Stomach (tissue), 9 donors: ENCODE results near the gene CTNNA3. TPM values are rescaled to one million over a fixed set of nuclear protein-coding genes. Genes with fewer than 3 reads are reported as not detected.

ENCODE experiments used
- DNase-seq, 2 donors: peaks; one replicate each; pipeline versions ENCODE4 v3.0.0 to v3.0.0-alpha.2; 2013 to 2019
- H3K27ac ChIP-seq, 5 donors: fragments of 200-600 bp in 4 of 5; sonication (generic) in 4 of 5; one replicate each; pipeline ENCODE4 v1.5.1; 2013 to 2019; ENCODE audit warnings: mild to moderate bottlenecking in 1 of 5, moderate library complexity in 1 of 5
- H3K27me3 ChIP-seq, 3 donors: fragments of 200-600 bp; sonication (generic); one replicate each; pipeline ENCODE4 v1.5.1; 2017 to 2019; ENCODE audit warnings: mixed run types in 1 of 3
- H3K36me3 ChIP-seq, 4 donors: fragments of 200-600 bp; sonication (generic); 1 replicate in 3 of 4; 2 replicates in 1 of 4; pipeline ENCODE4 v1.5.1; 2016 to 2019
- H3K4me1 ChIP-seq, 4 donors: fragments of 200-600 bp; sonication (generic); one replicate each; pipeline ENCODE4 v1.5.1; 2016 to 2019
- H3K4me3 ChIP-seq, 4 donors: fragments of 200-600 bp; sonication (generic) in 3 of 4; one replicate each; pipeline ENCODE4 v1.5.1; 2016 to 2019; ENCODE audit warnings: mild to moderate bottlenecking in 1 of 4
- H3K9me3 ChIP-seq, 4 donors: fragments of 200-600 bp; sonication (generic); one replicate each; pipeline ENCODE4 v1.5.1; 2016 to 2019
- EP300 ChIP-seq: sonication (generic); formaldehyde crosslinking; IDR thresholded peaks from one replicate; pipeline ENCODE4 v1.6.1; 2017; ENCODE audit warnings: antibody characterized with exemption
- POLR2A ChIP-seq, 4 donors: fragments of 450-650 bp; IDR thresholded peaks; one replicate each; pipeline ENCODE4 v1.6.1; 2016; ENCODE audit warnings: antibody characterized with exemption in 4 of 4, control low read depth in 2 of 4, mild to moderate bottlenecking in 1 of 4, moderate library complexity in 1 of 4
- POLR2AphosphoS5 ChIP-seq, 3 donors: sonication (generic); formaldehyde crosslinking; IDR thresholded peaks; one replicate each; pipeline ENCODE4 v1.6.1; 2016; ENCODE audit warnings: antibody characterized with exemption in 3 of 3
- WGBS, 5 donors: extraction: QIAGEN DNeasy Blood & Tissue Kit in 3 of 5; methylation state at CpG; one replicate each; pipeline versions ENCODE4 v1.1.5 to v1.1.7; 2013 to 2018; 5-methylcytosine and 5-hydroxymethylcytosine counted together
- intact Hi-C: fragments of 100-400 bp; cut with DNase I; formaldehyde crosslinking; loops from one replicate; pipeline ENCODE4 v1.15.1; 2023; ENCODE audit warnings: low total_unique reads
- polyA plus RNA-seq, 3 donors: library from polyadenylated mRNA; stranded (reverse); fragments of 200-250 nt; gene quantifications; one replicate each; pipeline ENCODE4 v1.2.3, GENCODE V29; 2013
- total RNA-seq, 5 donors: library from RNA; depleted of rRNA; stranded (reverse); fragments of >200 nt; gene quantifications; one replicate each; pipeline versions ENCODE4 v1.1.0 to v1.2.3, GENCODE V29; 2014 to 2016
- TF ChIP-seq, protein P1 (sequence below), 7 experiments: fragments of 450-650 bp in 4 of 7; fragments of 200-600 bp in 3 of 7; sonication (generic) in 3 of 7; IDR thresholded peaks; one replicate each; pipeline ENCODE4 v1.5.1; 2016 to 2019; ENCODE audit warnings: antibody characterized with exemption in 7 of 7, control low read depth in 2 of 7, mild to moderate bottlenecking in 1 of 7
- donor health status: healthy with polysubstance abuse.
- donor health status: Bipolar disorder and iron deficiency.
- donor health status: healthy.

The CTNNA3 gene
- total and polyA plus RNA-seq, 8 donors: 0.14 to 46.1 (median 12.9) TPM; not detected in 2

DNA sequence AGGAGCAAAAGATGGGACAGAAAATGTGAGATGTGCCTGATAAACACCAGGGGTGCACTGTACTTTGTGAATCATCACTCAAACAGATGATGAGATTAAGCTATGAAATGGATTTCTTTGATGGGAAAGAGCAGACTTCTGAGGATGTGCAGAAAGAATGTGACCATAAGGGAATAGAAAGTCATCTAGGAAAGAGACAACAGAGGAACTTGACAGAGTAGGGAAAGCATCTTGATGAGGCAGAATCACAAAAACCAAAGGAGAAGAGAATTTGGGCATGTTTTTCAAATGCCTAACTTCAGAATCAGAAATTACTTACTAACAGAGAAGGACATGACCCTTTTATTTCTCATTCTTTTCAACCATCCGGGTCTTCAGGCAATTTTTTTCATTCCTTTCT, 852.6 kb downstream of the CTNNA3 start:
- no peak for DNase-seq
- intact Hi-C loops: no loop called here
- no peaks in the 10 kb centered on the region for H3K9me3 ChIP-seq
- TF ChIP-seq POLR2A (IDR thresholded peaks at IDR 0.05) (no peak), POLR2AphosphoS5 (IDR thresholded peaks at IDR 0.05) (no peak), EP300 (no peak)
- TF ChIP-seq, protein P1, sequence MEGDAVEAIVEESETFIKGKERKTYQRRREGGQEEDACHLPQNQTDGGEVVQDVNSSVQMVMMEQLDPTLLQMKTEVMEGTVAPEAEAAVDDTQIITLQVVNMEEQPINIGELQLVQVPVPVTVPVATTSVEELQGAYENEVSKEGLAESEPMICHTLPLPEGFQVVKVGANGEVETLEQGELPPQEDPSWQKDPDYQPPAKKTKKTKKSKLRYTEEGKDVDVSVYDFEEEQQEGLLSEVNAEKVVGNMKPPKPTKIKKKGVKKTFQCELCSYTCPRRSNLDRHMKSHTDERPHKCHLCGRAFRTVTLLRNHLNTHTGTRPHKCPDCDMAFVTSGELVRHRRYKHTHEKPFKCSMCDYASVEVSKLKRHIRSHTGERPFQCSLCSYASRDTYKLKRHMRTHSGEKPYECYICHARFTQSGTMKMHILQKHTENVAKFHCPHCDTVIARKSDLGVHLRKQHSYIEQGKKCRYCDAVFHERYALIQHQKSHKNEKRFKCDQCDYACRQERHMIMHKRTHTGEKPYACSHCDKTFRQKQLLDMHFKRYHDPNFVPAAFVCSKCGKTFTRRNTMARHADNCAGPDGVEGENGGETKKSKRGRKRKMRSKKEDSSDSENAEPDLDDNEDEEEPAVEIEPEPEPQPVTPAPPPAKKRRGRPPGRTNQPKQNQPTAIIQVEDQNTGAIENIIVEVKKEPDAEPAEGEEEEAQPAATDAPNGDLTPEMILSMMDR (IDR thresholded peaks at IDR 0.05): no peak
- no peaks in the 10 kb centered on the region for H3K36me3 ChIP-seq
- no peaks in the 10 kb centered on the region for H3K27me3 ChIP-seq
- no peaks in the 10 kb centered on the region for H3K4me1 ChIP-seq
- H3K4me3 ChIP-seq: no peak overlapping the region
- WGBS, 5 donors: 73 to 84% (median 81%) methylated on average over 1 of the region's 1 CpG
- H3K27ac ChIP-seq: no peak overlapping the region

DNA sequence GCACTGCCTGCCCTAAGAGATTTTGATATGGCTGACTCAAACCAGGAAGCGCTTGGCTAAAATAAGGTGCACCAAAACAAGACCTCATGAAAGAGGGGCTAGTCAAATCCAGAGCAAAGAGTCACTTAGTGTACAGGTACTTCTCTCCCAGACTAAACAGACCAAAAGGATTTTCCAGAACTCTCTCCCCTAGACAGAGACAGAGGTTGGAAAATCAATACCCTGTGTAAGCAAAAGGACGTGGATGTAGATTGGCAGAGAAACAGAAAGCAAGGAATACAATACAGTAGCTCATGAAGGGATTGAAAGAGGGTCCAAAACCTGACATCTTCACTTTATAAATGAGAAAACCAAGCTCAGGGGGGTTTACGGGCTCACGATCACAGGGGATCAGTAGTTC, 853.1 kb downstream of the CTNNA3 start:
- no peaks in the 10 kb centered on the region for H3K9me3 ChIP-seq
- H3K27ac ChIP-seq: no peak overlapping the region
- no peaks in the 10 kb centered on the region for H3K36me3 ChIP-seq
- intact Hi-C loops: no loop called here
- no peaks in the 10 kb centered on the region for H3K27me3 ChIP-seq
- no peak overlapping the region for H3K4me3 ChIP-seq
- DNase-seq: no peak
- no peak for TF ChIP-seq POLR2AphosphoS5 (IDR thresholded peaks at IDR 0.05)
- no peak for TF ChIP-seq EP300
- no peak for TF ChIP-seq POLR2A (IDR thresholded peaks at IDR 0.05)
- TF ChIP-seq, protein P1 (IDR thresholded peaks at IDR 0.05): no peak
- 72 to 89% (median 80%) methylated on average over 4 of the region's 4 CpGs for WGBS, 5 donors
- no peaks in the 10 kb centered on the region for H3K4me1 ChIP-seq

DNA sequence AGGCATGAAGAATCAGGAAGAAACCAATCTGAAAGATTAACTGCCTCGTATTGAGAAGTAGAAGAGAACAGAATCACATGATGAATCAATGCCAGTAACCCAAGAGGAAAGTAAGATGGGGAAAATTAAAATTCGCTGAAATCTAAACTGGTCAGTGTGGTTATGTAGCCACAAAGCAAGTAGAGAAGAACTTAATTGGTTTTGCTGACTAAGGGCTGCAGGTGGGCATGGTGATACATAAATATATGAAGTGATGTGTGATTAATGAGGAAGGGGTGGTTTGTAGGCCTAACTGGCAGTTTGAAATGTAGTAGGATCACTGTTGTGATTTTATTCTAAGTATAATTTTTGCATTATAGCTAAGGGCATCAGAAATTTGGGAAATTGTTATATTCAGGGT, 853.6 kb downstream of the CTNNA3 start:
- no peak for TF ChIP-seq POLR2AphosphoS5 (IDR thresholded peaks at IDR 0.05)
- no peak for TF ChIP-seq POLR2A (IDR thresholded peaks at IDR 0.05)
- TF ChIP-seq EP300: no peak
- TF ChIP-seq, protein P1 (IDR thresholded peaks at IDR 0.05): no peak
- WGBS, 5 donors: 73 to 87% (median 83%) methylated on average over 2 of the region's 2 CpGs
- H3K9me3 ChIP-seq: no peaks in the 10 kb centered on the region
- no peak overlapping the region for H3K27ac ChIP-seq
- H3K27me3 ChIP-seq: no peaks in the 10 kb centered on the region
- H3K4me3 ChIP-seq: no peak overlapping the region
- no peaks in the 10 kb centered on the region for H3K36me3 ChIP-seq
- H3K4me1 ChIP-seq: peaks cover 0 to 1% (median 0%) of the 10 kb centered on the region in 4 donors
- no peak for DNase-seq
- intact Hi-C loops: no loop called here

GRCh38 chr10:66838656-66839055, 857.3 kb downstream of the CTNNA3 start:
- no peak for TF ChIP-seq EP300
- TF ChIP-seq POLR2A (IDR thresholded peaks at IDR 0.05): no peak
- TF ChIP-seq, protein P1 (IDR thresholded peaks at IDR 0.05): no peak
- no peak for TF ChIP-seq POLR2AphosphoS5 (IDR thresholded peaks at IDR 0.05)
- H3K9me3 ChIP-seq: no peaks in the 10 kb centered on the region
- no peaks in the 10 kb centered on the region for H3K36me3 ChIP-seq
- H3K4me3 ChIP-seq: no peak overlapping the region
- no peak for DNase-seq
- H3K27me3 ChIP-seq: no peaks in the 10 kb centered on the region
- no peak overlapping the region for H3K27ac ChIP-seq
- WGBS, 5 donors: 88 to 95% (median 92%) methylated on average over 3 of the region's 3 CpGs
- H3K4me1 ChIP-seq: peaks cover 0 to 4% (median 0%) of the 10 kb centered on the region in 4 donors
- intact Hi-C loops: no loop called here
